NCI-H1105 (cell line): Measurements from ENCODE around the gene DAGLB.

ENCODE experiments used
- DNase-seq: peaks from one replicate; lab custom pipeline; 2025; lab: John Stamatoyannopoulos, UW

Gene DAGLB

GRCh38 chr7:6365451-6365850, 82.3 kb downstream of the DAGLB start:
- DNase-seq = no peak

GRCh38 chr7:6360841-6361240, 86.9 kb downstream of the DAGLB start:
- DNase-seq = no peak

GRCh38 chr7:6359734-6360133, 88.0 kb downstream of the DAGLB start:
- no peak for DNase-seq
